IPS-20b (cell line): ENCODE measurements around the gene DYNLT5.

Experiments
- H3K27ac ChIP-seq: one replicate; pipeline ENCODE4 v1.5.1; 2013; ENCODE audit warnings: low read length
- H3K27me3 ChIP-seq: 2 replicates; pipeline ENCODE4 v1.6.1; 2013; ENCODE audit warnings: mild to moderate bottlenecking, low read length, inconsistent platforms; ENCODE audit not compliant: insufficient read depth
- H3K36me3 ChIP-seq: 2 replicates; pipeline ENCODE4 v1.6.1; 2013; ENCODE audit warnings: low read depth, mild to moderate bottlenecking, inconsistent platforms, low read length, moderate library complexity; ENCODE audit not compliant: insufficient read depth
- H3K4me1 ChIP-seq: 2 replicates; pipeline ENCODE4 v1.6.1; 2013; ENCODE audit warnings: mild to moderate bottlenecking, control low read depth, inconsistent platforms, low read length, moderate library complexity; ENCODE audit not compliant: insufficient read depth
- H3K4me3 ChIP-seq: 2 replicates; pipeline ENCODE4 v1.5.1; 2013; ENCODE audit warnings: mild to moderate bottlenecking, low read length, inconsistent platforms
- H3K9ac ChIP-seq: 2 replicates; pipeline ENCODE4 v1.6.1; 2013; ENCODE audit warnings: low read depth, mild to moderate bottlenecking, inconsistent platforms, low read length, moderate library complexity
- H3K9me3 ChIP-seq: 2 replicates; pipeline ENCODE4 v1.6.1; 2013; ENCODE audit warnings: mild to moderate bottlenecking, low read depth, low read length, inconsistent platforms; ENCODE audit not compliant: insufficient read depth

Gene DYNLT5

DNA sequence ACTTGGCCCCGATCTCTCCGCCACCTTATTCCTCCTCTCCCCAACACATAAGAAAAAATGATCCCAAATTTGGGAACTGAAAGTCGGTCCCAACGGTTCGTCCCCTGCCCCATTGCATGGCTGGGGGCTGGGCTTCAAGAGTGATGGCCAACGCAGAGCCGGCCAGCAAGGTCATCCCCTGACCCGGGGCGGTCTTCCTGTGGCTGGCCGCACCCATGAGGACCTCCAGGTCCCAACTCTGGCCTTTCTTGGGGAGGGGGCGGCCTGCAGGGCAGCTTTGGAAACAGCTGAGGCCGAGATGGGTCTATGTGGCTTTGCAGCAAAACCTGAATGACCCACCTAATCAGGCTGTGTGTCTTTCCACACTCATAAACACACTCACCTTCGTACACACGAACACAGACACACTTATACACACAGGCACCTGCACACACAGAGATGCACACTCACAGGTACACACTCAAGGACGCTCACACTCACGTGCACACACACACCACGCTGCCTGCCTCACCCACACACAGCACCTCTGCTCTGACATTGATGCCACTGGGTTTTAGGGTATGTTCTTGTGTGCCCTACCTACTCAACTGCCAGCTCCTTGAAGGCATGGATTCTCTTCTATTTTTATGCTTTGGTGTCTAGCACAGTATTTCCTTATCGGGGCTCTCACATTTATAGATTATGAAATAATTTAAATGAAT, 562 bp downstream of the DYNLT5 start:
- no peaks in the 10 kb centered on the region for H3K9me3 ChIP-seq
- peaks cover 4% of the 10 kb centered on the region; the same call in 1 of the 2 replicates for H3K4me1 ChIP-seq
- peak overlapping the region; percentile 79 for H3K4me3 ChIP-seq
- H3K27me3 ChIP-seq: peaks cover 25% of the 10 kb centered on the region
- no peak overlapping the region for H3K27ac ChIP-seq
- H3K9ac ChIP-seq: peak overlapping the region; percentile 62; the same call in 1 of the 2 replicates
- no peaks in the 10 kb centered on the region for H3K36me3 ChIP-seq

DNA sequence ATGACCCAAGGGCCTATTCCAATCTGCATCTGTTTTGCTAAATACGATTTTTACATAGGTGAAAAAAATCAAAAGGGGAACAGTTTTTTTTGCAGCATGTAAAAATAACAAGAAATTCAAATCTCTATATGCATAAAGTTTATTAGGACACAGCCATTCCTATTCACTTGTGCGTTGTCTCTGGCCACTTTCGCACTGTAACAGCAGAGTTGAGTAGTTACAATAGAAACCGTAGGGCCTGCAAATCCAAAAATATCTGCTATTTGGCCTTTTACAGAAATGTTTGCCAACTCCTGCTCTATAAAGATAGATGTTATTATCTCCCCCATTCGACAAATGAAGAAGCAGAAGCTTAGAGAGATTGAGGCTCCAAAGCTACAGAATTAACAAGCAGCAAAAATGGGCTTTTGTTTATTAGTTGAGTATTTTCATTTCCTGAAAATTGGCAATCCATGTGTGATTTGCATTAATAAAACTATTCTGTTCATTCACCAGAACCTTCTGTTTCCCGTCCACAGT, 5.5 kb downstream of the DYNLT5 start:
- Histone ChIP-seq H3K4me1 (no peaks in the 10 kb centered on the region), H3K9ac (no peak overlapping the region), H3K36me3 (no peaks in the 10 kb centered on the region), H3K4me3 (no peak overlapping the region), H3K27me3 (peaks cover 5% of the 10 kb centered on the region), H3K9me3 (no peaks in the 10 kb centered on the region), H3K27ac (no peak overlapping the region)

DNA sequence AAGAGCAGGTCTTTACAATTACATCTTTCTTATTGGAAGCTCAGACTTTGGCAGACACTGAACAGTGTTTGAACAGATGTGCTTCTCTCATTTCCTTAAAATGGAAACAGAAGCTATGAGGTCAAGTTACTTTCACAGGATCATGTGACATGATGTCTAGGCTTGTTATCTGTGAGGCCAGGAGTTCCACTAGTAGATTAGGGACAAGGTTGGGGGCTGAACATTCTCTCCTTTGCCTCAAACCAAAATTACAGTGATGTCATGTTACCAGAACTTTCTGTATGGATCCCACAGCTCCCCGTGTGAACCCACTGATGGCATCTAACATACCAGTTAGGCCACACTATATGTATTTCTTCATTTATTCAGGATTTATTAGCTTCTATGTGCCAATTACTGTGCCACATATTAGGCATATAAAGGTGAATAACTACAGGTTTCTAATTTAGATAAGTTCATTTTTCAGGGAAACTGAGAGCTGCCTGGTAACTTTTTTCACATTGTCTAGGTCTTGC, 6.0 kb downstream of the DYNLT5 start:
- Histone ChIP-seq H3K4me3 (no peak overlapping the region), H3K9me3 (no peaks in the 10 kb centered on the region; the same call in 1 of the 2 replicates), H3K4me1 (no peaks in the 10 kb centered on the region), H3K36me3 (no peaks in the 10 kb centered on the region), H3K27me3 (no peaks in the 10 kb centered on the region), H3K9ac (no peak overlapping the region), H3K27ac (no peak overlapping the region)

DNA sequence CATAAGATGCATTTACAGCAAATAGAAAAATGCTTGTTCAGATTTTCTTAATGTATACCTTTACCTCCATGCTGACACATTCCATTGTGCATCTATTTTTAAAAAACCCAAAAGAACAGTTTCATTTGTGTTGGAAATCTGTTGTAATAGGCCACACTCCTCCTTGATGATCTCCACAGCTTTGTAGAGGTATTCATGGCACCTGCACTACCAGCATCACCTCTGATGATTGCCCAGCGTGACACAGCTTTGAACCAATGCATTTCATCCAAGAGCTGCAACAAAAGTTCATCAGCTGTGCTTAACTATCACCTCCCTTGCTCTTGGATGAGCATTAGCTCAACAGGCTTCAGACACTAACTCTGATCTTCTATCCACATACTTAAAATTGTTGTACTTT, 8.2 kb downstream of the DYNLT5 start:
- Histone ChIP-seq H3K4me1 (no peaks in the 10 kb centered on the region), H3K36me3 (no peaks in the 10 kb centered on the region), H3K27ac (no peak overlapping the region), H3K4me3 (no peak overlapping the region), H3K9me3 (no peaks in the 10 kb centered on the region; the same call in 1 of the 2 replicates), H3K9ac (no peak overlapping the region), H3K27me3 (no peaks in the 10 kb centered on the region)

DNA sequence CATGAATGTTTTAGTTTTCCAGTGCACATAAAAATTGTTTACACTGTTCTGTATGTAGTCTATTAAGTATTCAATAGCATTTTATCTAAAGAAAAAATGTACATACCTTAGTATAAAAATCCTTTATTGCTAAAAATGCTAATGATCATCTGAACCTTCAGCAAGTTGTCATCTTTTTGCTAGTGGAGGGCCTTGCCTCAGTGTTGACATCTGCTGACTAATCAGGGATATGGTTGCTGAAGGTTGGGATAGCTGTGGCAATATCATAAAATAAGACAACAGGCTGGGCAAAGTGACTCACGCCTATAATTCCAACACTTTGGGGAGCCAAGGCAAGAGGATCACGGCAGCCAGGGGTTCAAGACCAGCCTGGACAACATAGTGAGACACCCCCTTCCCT, 9.0 kb downstream of the DYNLT5 start:
- H3K27ac ChIP-seq: no peak overlapping the region
- H3K4me1 ChIP-seq: no peaks in the 10 kb centered on the region
- no peak overlapping the region for H3K4me3 ChIP-seq
- H3K36me3 ChIP-seq: no peaks in the 10 kb centered on the region
- H3K9me3 ChIP-seq: no peaks in the 10 kb centered on the region; the same call in 1 of the 2 replicates
- no peaks in the 10 kb centered on the region for H3K27me3 ChIP-seq
- no peak overlapping the region for H3K9ac ChIP-seq

DNA sequence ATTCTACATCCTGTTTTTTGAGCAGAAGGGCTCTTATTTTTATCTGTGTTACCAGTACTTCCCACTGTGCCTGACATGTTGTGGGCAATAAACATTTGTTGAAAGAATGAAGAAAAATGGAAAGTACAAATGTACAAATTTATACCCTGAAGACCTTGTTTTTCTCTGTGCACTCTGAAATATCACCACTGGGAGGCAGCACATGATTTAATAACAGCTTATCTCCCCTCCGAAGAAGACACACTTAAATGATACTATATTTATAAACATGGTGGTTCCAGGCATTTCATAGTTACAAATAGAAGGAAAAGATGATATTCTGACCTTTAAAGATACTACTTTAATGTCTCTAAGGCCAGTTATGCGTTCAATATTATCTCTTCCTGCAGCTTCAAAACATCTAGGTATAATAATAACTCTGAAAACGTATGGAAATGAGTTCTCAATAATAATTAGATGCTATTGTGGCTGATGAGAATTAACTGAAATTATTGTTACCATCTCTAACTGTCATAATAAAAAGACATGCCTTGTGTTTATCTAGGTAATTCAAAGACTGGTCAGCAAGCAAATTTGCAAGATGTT, 12.8 kb downstream of the DYNLT5 start:
- Histone ChIP-seq H3K4me3 (no peak overlapping the region), H3K27ac (no peak overlapping the region), H3K27me3 (no peaks in the 10 kb centered on the region), H3K4me1 (no peaks in the 10 kb centered on the region), H3K36me3 (no peaks in the 10 kb centered on the region), H3K9me3 (no peaks in the 10 kb centered on the region; the same call in 1 of the 2 replicates), H3K9ac (no peak overlapping the region)

DNA sequence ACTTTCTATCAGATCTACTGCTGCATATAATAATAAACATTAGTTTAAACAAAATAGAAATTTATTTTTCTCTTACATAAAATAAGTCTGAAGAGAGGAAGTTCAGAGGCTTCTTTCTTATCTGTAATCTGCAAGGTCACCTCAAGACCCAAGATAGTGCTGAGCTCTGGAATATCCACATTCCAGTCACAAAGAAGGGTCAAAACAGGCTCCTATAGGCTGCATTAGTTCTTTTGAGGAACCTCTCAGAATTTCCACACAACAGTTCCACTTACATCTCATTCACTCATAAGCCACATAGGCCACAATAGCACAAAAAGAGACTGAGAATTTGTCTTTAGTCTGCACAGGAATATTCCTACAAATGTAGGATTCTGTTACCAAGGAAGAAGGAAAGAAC, 15.4 kb downstream of the DYNLT5 start:
- no peak overlapping the region for H3K4me3 ChIP-seq
- no peak overlapping the region for H3K27ac ChIP-seq
- H3K27me3 ChIP-seq: no peaks in the 10 kb centered on the region
- H3K9me3 ChIP-seq: no peaks in the 10 kb centered on the region; the same call in 1 of the 2 replicates
- no peak overlapping the region for H3K9ac ChIP-seq
- H3K36me3 ChIP-seq: no peaks in the 10 kb centered on the region
- no peaks in the 10 kb centered on the region for H3K4me1 ChIP-seq

DNA sequence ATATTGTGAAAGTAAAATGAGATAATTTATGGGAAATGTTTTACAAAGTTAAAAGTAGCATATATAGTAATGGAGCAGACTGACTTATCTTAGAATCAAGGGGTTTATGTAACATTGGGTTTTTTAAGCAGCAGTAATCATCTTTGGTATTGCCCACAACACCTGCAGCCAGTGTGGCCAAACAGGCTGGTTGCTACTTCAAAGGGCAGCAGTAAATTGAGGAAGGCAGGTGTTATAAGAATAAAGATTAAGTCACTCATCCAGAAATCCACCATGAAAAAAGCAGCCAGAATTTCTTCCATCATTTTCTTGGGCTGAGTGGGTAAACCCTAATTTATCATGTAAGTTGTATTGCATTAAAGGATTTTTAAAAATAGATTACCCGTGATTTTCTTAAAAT, 16.7 kb downstream of the DYNLT5 start:
- Histone ChIP-seq H3K4me1 (no peaks in the 10 kb centered on the region), H3K9ac (no peak overlapping the region), H3K27me3 (no peaks in the 10 kb centered on the region)

DNA sequence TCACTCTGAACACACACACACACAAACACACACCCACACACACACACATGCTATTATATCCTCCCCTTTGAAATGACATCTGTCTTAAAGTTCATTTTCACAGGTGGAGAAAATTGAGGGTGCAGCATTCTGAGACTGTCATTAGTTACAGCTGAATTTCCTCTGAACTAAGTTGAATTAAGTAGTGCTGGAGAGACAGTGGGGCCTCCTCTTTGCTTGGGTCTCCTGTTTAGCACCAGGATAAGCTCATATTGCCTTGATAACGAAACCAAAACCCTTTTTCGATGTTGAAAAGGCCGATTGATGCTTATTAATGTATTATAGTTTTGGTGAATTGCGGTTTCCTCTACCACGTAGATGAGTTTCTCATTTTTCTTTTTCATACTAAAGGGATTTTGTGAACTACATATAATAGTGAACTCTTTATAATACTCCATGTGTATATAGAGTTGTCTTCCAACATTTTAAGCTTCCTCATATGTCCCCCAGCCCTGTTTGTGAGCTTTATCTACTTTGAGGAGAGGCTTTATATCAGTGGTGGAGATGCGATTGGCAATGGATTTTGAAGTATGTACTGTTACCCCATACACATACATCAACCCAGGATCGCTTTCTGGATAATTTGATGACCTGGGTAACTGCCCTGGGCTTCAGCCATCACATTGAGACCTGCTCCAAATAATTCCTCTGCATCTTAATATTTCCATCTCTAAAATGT, 17.4 kb downstream of the DYNLT5 start:
- H3K36me3 ChIP-seq: no peaks in the 10 kb centered on the region
- H3K4me3 ChIP-seq: no peak overlapping the region
- H3K27me3 ChIP-seq: no peaks in the 10 kb centered on the region
- H3K9me3 ChIP-seq: no peaks in the 10 kb centered on the region
- no peaks in the 10 kb centered on the region for H3K4me1 ChIP-seq
- no peak overlapping the region for H3K27ac ChIP-seq
- H3K9ac ChIP-seq: no peak overlapping the region

More for the DNA sequence above, 16.7 kb downstream of the DYNLT5 start:
- Histone ChIP-seq H3K4me3 (no peak overlapping the region), H3K27ac (no peak overlapping the region), H3K36me3 (no peaks in the 10 kb centered on the region), H3K9me3 (no peaks in the 10 kb centered on the region)

DNA sequence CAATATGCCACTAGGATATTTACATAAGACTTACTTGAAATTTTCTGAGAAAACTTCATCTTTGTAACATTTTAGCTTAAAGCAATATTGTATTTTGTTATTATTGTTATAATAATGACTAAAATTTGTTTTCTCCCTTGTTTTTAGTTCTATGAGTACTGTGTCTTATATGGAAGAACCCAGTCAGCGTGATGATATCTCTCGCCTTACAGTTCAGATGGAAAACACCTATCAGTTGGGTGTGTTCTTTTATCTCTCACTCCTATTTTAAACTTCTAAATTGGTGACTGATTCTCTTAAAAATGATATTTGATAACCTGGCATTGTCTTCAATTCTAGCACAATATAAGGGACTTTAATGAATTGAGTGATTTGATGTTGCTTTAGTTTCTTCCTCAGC, 18.0 kb downstream of the DYNLT5 start:
- H3K4me3 ChIP-seq: no peak overlapping the region
- no peaks in the 10 kb centered on the region for H3K9me3 ChIP-seq
- H3K27me3 ChIP-seq: no peaks in the 10 kb centered on the region
- H3K36me3 ChIP-seq: no peaks in the 10 kb centered on the region
- no peaks in the 10 kb centered on the region for H3K4me1 ChIP-seq
- H3K27ac ChIP-seq: no peak overlapping the region
- no peak overlapping the region for H3K9ac ChIP-seq

DNA sequence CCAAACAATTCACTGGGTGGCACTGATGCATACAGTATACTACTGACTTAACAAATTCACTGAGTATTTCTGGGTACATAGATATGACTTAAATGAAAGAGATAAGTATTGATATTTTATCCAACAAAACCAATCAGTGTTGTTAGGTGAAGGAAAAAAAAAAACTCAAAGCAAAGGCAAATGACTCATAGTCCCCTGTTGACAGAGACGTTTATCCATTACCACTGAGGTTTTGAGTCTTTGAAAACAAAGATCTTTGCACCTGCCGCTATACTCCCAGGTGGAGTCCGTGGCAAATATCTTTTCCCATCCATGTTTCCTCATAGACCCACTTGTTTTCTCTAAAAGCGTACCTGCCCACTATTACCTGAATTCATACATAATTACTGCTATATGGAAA, 18.4 kb downstream of the DYNLT5 start:
- H3K9ac ChIP-seq: no peak overlapping the region
- H3K9me3 ChIP-seq: no peaks in the 10 kb centered on the region
- no peaks in the 10 kb centered on the region for H3K36me3 ChIP-seq
- H3K27me3 ChIP-seq: no peaks in the 10 kb centered on the region
- H3K4me3 ChIP-seq: no peak overlapping the region
- no peak overlapping the region for H3K27ac ChIP-seq
- no peaks in the 10 kb centered on the region for H3K4me1 ChIP-seq
